Neural cell (in vitro differentiated cells): ENCODE data around the gene PLCL2.

Source experiments
- EP300 ChIP-seq: fragments of 450-650 bp; conservative IDR thresholded peaks from 2 replicates; pipeline ENCODE4 v1.6.1; 2014; ENCODE audit warnings: antibody characterized with exemption, mild to moderate bottlenecking, moderate library complexity; ENCODE audit not compliant: poor library complexity, severe bottlenecking
- EZH2 ChIP-seq: fragments of 200-600, 300-800 bp; shearing (Covaris generic), sonication (generic); IDR thresholded peaks from 2 replicates; pipeline ENCODE4 v1.6.1; 2014; ENCODE audit warnings: antibody characterized with exemption, low read length, borderline replicate concordance, mild to moderate bottlenecking; ENCODE audit not compliant: insufficient read depth, poor library complexity, severe bottlenecking
- POLR2AphosphoS5 ChIP-seq: IDR thresholded peaks from 2 replicates; pipeline ENCODE4 v1.6.1; 2012
- TAF1 ChIP-seq: IDR thresholded peaks from 2 replicates; pipeline ENCODE4 v1.6.1; 2012; ENCODE audit warnings: low read depth
- TF ChIP-seq, protein P1 (sequence below): fragments of 450-650 bp; IDR thresholded peaks from 2 replicates; pipeline ENCODE4 v1.5.1; 2014; ENCODE audit warnings: antibody characterized with exemption, mild to moderate bottlenecking, moderate library complexity; ENCODE audit not compliant: poor library complexity, severe bottlenecking
- TF ChIP-seq, protein P2 (sequence below): IDR thresholded peaks from 2 replicates; pipeline ENCODE4 v1.6.1; 2012; ENCODE audit warnings: borderline replicate concordance

DNA sequence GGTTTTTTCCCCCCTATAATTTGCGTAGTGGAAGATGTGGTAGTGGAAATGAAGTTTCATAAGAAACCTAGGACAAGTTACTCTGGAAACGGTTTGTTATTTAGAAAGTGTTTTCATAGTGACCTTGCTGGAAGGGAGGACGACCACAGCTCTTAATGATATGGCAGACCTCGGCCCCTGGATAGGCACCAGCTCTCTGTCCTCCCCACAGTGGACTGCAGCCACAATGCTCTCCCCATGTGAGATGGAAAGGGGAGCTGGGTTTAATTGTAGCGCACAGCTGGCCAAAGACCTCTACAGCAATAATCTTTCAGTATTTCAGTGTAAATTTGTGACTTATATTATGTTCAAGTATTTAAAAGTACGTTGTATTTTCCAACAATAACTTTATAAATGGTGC, 151.2 kb downstream of the PLCL2 start:
- TF ChIP-seq, protein P1, sequence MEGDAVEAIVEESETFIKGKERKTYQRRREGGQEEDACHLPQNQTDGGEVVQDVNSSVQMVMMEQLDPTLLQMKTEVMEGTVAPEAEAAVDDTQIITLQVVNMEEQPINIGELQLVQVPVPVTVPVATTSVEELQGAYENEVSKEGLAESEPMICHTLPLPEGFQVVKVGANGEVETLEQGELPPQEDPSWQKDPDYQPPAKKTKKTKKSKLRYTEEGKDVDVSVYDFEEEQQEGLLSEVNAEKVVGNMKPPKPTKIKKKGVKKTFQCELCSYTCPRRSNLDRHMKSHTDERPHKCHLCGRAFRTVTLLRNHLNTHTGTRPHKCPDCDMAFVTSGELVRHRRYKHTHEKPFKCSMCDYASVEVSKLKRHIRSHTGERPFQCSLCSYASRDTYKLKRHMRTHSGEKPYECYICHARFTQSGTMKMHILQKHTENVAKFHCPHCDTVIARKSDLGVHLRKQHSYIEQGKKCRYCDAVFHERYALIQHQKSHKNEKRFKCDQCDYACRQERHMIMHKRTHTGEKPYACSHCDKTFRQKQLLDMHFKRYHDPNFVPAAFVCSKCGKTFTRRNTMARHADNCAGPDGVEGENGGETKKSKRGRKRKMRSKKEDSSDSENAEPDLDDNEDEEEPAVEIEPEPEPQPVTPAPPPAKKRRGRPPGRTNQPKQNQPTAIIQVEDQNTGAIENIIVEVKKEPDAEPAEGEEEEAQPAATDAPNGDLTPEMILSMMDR: no peak
- TF ChIP-seq POLR2AphosphoS5 (no peak), TAF1 (no peak), EZH2 (no peak), EP300 (no peak)
- TF ChIP-seq, protein P2, sequence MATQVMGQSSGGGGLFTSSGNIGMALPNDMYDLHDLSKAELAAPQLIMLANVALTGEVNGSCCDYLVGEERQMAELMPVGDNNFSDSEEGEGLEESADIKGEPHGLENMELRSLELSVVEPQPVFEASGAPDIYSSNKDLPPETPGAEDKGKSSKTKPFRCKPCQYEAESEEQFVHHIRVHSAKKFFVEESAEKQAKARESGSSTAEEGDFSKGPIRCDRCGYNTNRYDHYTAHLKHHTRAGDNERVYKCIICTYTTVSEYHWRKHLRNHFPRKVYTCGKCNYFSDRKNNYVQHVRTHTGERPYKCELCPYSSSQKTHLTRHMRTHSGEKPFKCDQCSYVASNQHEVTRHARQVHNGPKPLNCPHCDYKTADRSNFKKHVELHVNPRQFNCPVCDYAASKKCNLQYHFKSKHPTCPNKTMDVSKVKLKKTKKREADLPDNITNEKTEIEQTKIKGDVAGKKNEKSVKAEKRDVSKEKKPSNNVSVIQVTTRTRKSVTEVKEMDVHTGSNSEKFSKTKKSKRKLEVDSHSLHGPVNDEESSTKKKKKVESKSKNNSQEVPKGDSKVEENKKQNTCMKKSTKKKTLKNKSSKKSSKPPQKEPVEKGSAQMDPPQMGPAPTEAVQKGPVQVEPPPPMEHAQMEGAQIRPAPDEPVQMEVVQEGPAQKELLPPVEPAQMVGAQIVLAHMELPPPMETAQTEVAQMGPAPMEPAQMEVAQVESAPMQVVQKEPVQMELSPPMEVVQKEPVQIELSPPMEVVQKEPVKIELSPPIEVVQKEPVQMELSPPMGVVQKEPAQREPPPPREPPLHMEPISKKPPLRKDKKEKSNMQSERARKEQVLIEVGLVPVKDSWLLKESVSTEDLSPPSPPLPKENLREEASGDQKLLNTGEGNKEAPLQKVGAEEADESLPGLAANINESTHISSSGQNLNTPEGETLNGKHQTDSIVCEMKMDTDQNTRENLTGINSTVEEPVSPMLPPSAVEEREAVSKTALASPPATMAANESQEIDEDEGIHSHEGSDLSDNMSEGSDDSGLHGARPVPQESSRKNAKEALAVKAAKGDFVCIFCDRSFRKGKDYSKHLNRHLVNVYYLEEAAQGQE: no peak
